Kidney (tissue), 14 donors: Measurements from ENCODE around the gene MAGED1. TPM values are rescaled to one million over a fixed set of nuclear protein-coding genes. Genes with fewer than 3 reads are reported as not detected.

Source experiments
- DNase-seq, 5 donors: peaks; one replicate each; pipeline ENCODE4 v3.0.0-alpha.2; 2013 to 2020
- FAIRE-seq: peaks from 2 replicates; lab custom pipeline; 2012; peaks lifted over from hg19 to GRCh38; lab: Jason Lieb, UNC
- H3K27ac ChIP-seq, 2 donors: one replicate each; pipeline ENCODE4 v1.7.0; 2013; ENCODE audit warnings: low read depth in 2 of 2, low read length in 2 of 2, inconsistent platforms in 1 of 2
- H3K27me3 ChIP-seq: one replicate; pipeline ENCODE4 v1.7.1; 2013; ENCODE audit warnings: low read length, inconsistent platforms; ENCODE audit not compliant: control insufficient read depth, insufficient read depth
- H3K36me3 ChIP-seq, 3 donors: one replicate each; pipeline versions ENCODE4 v1.7.0 to v1.7.1; 2013; ENCODE audit warnings: low read length in 3 of 3, control low read depth in 1 of 3, inconsistent platforms in 1 of 3; ENCODE audit not compliant: insufficient read depth in 3 of 3, control insufficient read depth in 2 of 3
- H3K4me1 ChIP-seq, 3 donors: one replicate each; pipeline versions ENCODE4 v1.7.0 to v1.7.1; 2013; ENCODE audit warnings: low read length in 3 of 3, inconsistent platforms in 1 of 3, low read depth in 1 of 3; ENCODE audit not compliant: control insufficient read depth in 2 of 3, insufficient read depth in 2 of 3
- H3K4me3 ChIP-seq, 3 donors: one replicate each; pipeline versions ENCODE4 v1.7.0 to v1.8.1; 2013; ENCODE audit warnings: low read length in 3 of 3, control low read depth in 1 of 3, inconsistent platforms in 1 of 3
- H3K9ac ChIP-seq, 3 donors: one replicate each; pipeline versions ENCODE4 v1.7.0 to v1.7.1; 2013; ENCODE audit warnings: low read length in 3 of 3, control low read depth in 1 of 3, inconsistent platforms in 1 of 3
- H3K9me3 ChIP-seq, 3 donors: one replicate each; pipeline versions ENCODE4 v1.7.0 to v1.7.1; 2013; ENCODE audit warnings: low read length in 3 of 3, control low read depth in 1 of 3, inconsistent platforms in 1 of 3; ENCODE audit not compliant: control insufficient read depth in 2 of 3, insufficient read depth in 1 of 3
- CTCF ChIP-seq: IDR thresholded peaks from 3 replicates; pipeline ENCODE4 v1.5.1; 2012; ENCODE audit warnings: mild to moderate bottlenecking, moderate library complexity, borderline replicate concordance; ENCODE audit not compliant: insufficient read depth; ENCODE audit errors: extremely low read depth
- intact Hi-C: fragments of 100-400 bp; cut with DNase I; formaldehyde crosslinking; loops from one replicate; pipeline ENCODE4 v1.11.1; 2022
- polyA plus RNA-seq: library from polyadenylated mRNA; stranded (reverse); fragments of 350-450 nt; fragmentation: Illumina TruSeq; extraction: RNeasy Lipid Tissue Mini Kit (QIAGEN cat#74804); gene quantifications from one replicate; pipeline ENCODE4 v1.2.3, GENCODE V29; 2014; ENCODE audit warnings: low read depth, low replicate concordance; ENCODE audit not compliant: insufficient read depth
- total RNA-seq: library from RNA; stranded (reverse); fragmentation: NEBNext Ultra II Directional; extraction: Animal tissue kit (Norgen Biotek cat#: 25700); gene quantifications from one replicate; pipeline ENCODE4 v1.2.1, GENCODE V29; 2021
- donor health status: control.
- donor health status: control.
- donor health status: control.
- donor health status: control.
- donor health status: control.
- donor health status: DM: yes; HTN: yes; CAD: no.
- donor health status: Normal renal cell carcinoma (clear cell type).

Gene MAGED1
- total and polyA plus RNA-seq, 2 donors from 2014 or later: 104 TPM

- no peaks in the 10 kb centered on the region for H3K36me3 ChIP-seq
- intact Hi-C loops: no loop called here
- H3K4me3 ChIP-seq: no peak overlapping the region
- H3K27ac ChIP-seq: no peak overlapping the region
- H3K9me3 ChIP-seq: peaks cover 0 to 12% (median 0%) of the 10 kb centered on the region in 3 donors
- no peaks in the 10 kb centered on the region for H3K4me1 ChIP-seq
- no peak for DNase-seq
- TF ChIP-seq CTCF: no peak
- no peaks in the 10 kb centered on the region for H3K27me3 ChIP-seq
- H3K9ac ChIP-seq: no peak overlapping the region
- FAIRE-seq: no peak
These were observed 37.7 kb upstream of the MAGED1 start for GRCh38 chrX:51855698-51856097.

- Histone ChIP-seq H3K4me3 (no peak overlapping the region), H3K4me1 (no peaks in the 10 kb centered on the region), H3K9ac (no peak overlapping the region), H3K27ac (no peak overlapping the region), H3K9me3 (peaks cover 0 to 12% (median 0%) of the 10 kb centered on the region in 3 donors), H3K36me3 (no peaks in the 10 kb centered on the region), H3K27me3 (no peaks in the 10 kb centered on the region)
- intact Hi-C loops: no loop called here
- no peak for TF ChIP-seq CTCF
- no peak for DNase-seq
- FAIRE-seq: no peak
These were observed 36.2 kb upstream of the MAGED1 start for GRCh38 chrX:51857159-51857733.

- FAIRE-seq: no peak
- H3K27ac ChIP-seq: no peak overlapping the region
These were observed 32.7 kb upstream of the MAGED1 start for GRCh38 chrX:51860679-51861078.

More at GRCh38 chrX:51860679-51861078, 32.7 kb upstream of the MAGED1 start:
- Histone ChIP-seq H3K4me1 (no peaks in the 10 kb centered on the region), H3K27me3 (no peaks in the 10 kb centered on the region), H3K9me3 (peaks cover 0 to 12% (median 0%) of the 10 kb centered on the region in 3 donors), H3K4me3 (no peak overlapping the region), H3K9ac (no peak overlapping the region), H3K36me3 (no peaks in the 10 kb centered on the region)
- TF ChIP-seq CTCF: peak; percentile 39
- intact Hi-C loops: no loop called here
- peak in 3 of 5 donors; percentile 18 to 45 (median 31) for DNase-seq
